Mesenchymal stem cell (in vitro differentiated cells and primary cell): ENCODE data around the gene MAP3K9.

ENCODE experiments used
- DNase-seq: peaks from one replicate; pipeline ENCODE4 v3.0.0-alpha.2; 2013
- H2AFZ ChIP-seq: one replicate; pipeline ENCODE4 v1.6.1; 2013; ENCODE audit warnings: low read depth, mild to moderate bottlenecking, control low read depth, inconsistent platforms, low read length, moderate library complexity
- H2AK5ac ChIP-seq: 2 replicates; pipeline ENCODE4 v1.6.1; 2013; ENCODE audit warnings: low read length, moderate library complexity, mild to moderate bottlenecking, inconsistent platforms; ENCODE audit not compliant: severe bottlenecking
- H2BK120ac ChIP-seq: one replicate; pipeline ENCODE4 v1.6.1; 2013; ENCODE audit warnings: low read depth, mild to moderate bottlenecking, inconsistent platforms, low read length, moderate library complexity
- H2BK12ac ChIP-seq, 2 experiments: one replicate each; pipeline ENCODE4 v1.6.1; 2013; ENCODE audit warnings: inconsistent platforms in 2 of 2, low read length in 2 of 2, mild to moderate bottlenecking in 2 of 2, moderate library complexity in 2 of 2, control low read depth in 1 of 2
- H2BK15ac ChIP-seq: one replicate; pipeline ENCODE4 v1.6.1; 2013; ENCODE audit warnings: mild to moderate bottlenecking, low read depth, inconsistent platforms; ENCODE audit not compliant: poor library complexity, severe bottlenecking
- H2BK5ac ChIP-seq: 2 replicates; pipeline ENCODE4 v1.6.1; 2013; ENCODE audit warnings: low read depth, mild to moderate bottlenecking, low read length, control low read depth, inconsistent platforms; ENCODE audit not compliant: poor library complexity, severe bottlenecking
- H3K14ac ChIP-seq, 2 experiments: one replicate each; pipeline ENCODE4 v1.6.1; 2013; ENCODE audit warnings: inconsistent platforms in 2 of 2, low read length in 2 of 2, control low read depth in 1 of 2, mild to moderate bottlenecking in 1 of 2, moderate library complexity in 1 of 2
- H3K18ac ChIP-seq, 2 experiments: one replicate each; pipeline ENCODE4 v1.6.1; 2013; ENCODE audit warnings: inconsistent platforms in 2 of 2, low read length in 2 of 2, control low read depth in 1 of 2, low read depth in 1 of 2, mild to moderate bottlenecking in 1 of 2
- H3K23ac ChIP-seq, 2 experiments: one replicate each; pipeline ENCODE4 v1.6.1; 2013; ENCODE audit warnings: inconsistent platforms in 2 of 2, low read length in 2 of 2, mild to moderate bottlenecking in 2 of 2, moderate library complexity in 2 of 2, control low read depth in 1 of 2
- H3K27ac ChIP-seq: 2 replicates; pipeline ENCODE4 v1.5.1; 2013; ENCODE audit warnings: mild to moderate bottlenecking, moderate library complexity, low read length, control low read depth, inconsistent platforms; ENCODE audit not compliant: poor library complexity, severe bottlenecking
- H3K27me3 ChIP-seq, 2 experiments: 2 replicates each; pipeline versions ENCODE4 v1.6.1 to v1.7.0; 2013; ENCODE audit warnings: low read length in 2 of 2, mild to moderate bottlenecking in 2 of 2, moderate library complexity in 2 of 2, control low read depth in 1 of 2, inconsistent platforms in 1 of 2; ENCODE audit not compliant: control insufficient read depth in 1 of 2, insufficient read depth in 1 of 2
- H3K36me3 ChIP-seq, 2 experiments: 2 replicates each; pipeline versions ENCODE4 v1.6.1 to v1.7.0; 2013; ENCODE audit warnings: low read length in 2 of 2, control low read depth in 1 of 2, inconsistent platforms in 1 of 2, low read depth in 1 of 2, mild to moderate bottlenecking in 1 of 2; ENCODE audit not compliant: insufficient read depth in 2 of 2, control insufficient read depth in 1 of 2
- H3K4ac ChIP-seq, 2 experiments: one replicate each; pipeline ENCODE4 v1.6.1; 2013; ENCODE audit warnings: inconsistent platforms in 2 of 2, low read length in 2 of 2, mild to moderate bottlenecking in 2 of 2, moderate library complexity in 2 of 2, control low read depth in 1 of 2, low read depth in 1 of 2
- H3K4me1 ChIP-seq: 2 replicates; pipeline ENCODE4 v1.6.1; 2013; ENCODE audit warnings: low read depth, low read length, control low read depth; ENCODE audit not compliant: control insufficient read depth, insufficient read depth
- H3K4me2 ChIP-seq: 2 replicates; pipeline ENCODE4 v1.6.1; 2013; ENCODE audit warnings: low read length, mild to moderate bottlenecking, inconsistent platforms; ENCODE audit not compliant: poor library complexity, severe bottlenecking
- H3K4me3 ChIP-seq, 2 experiments: 2 replicates each; pipeline versions ENCODE4 v1.5.1 to v1.7.0; 2013; ENCODE audit warnings: low read length in 2 of 2, mild to moderate bottlenecking in 2 of 2, control low read depth in 1 of 2, low read depth in 1 of 2; ENCODE audit not compliant: insufficient read depth in 1 of 2
- H3K79me1 ChIP-seq: replicated peaks from 2 replicates; pipeline ENCODE4 v1.6.1; 2013; ENCODE audit warnings: mild to moderate bottlenecking, control low read depth, low read length, inconsistent platforms; ENCODE audit not compliant: poor library complexity, severe bottlenecking
- H3K9ac ChIP-seq: 2 replicates; pipeline ENCODE4 v1.7.0; 2013; ENCODE audit warnings: mild to moderate bottlenecking, low read length, moderate library complexity
- H3K9me3 ChIP-seq: 2 replicates; pipeline ENCODE4 v1.7.0; 2013; ENCODE audit warnings: mild to moderate bottlenecking, low read length; ENCODE audit not compliant: control insufficient read depth
- H4K8ac ChIP-seq: one replicate; pipeline ENCODE4 v1.6.1; 2013; ENCODE audit warnings: inconsistent platforms, mild to moderate bottlenecking, low read length, moderate library complexity
- H4K91ac ChIP-seq: one replicate; pipeline ENCODE4 v1.6.1; 2013; ENCODE audit warnings: mild to moderate bottlenecking, low read length, inconsistent platforms
- WGBS: methylation state at CpG from one replicate; pipeline ENCODE4 v1.1.7; 2013; ENCODE audit warnings: mixed read lengths; 5-methylcytosine and 5-hydroxymethylcytosine counted together

The MAP3K9 gene

GRCh38 chr14:70753518-70753953, 55.8 kb downstream of the MAP3K9 start:
- Histone ChIP-seq H3K9ac (no peak overlapping the region), H3K27ac (peak overlapping the region; percentile 89), H3K9me3 (no peaks in the 10 kb centered on the region), H3K27me3 (peaks cover 0 to 4% of the 10 kb centered on the region in 2 experiments), H2BK15ac (no peak overlapping the region), H3K4me3 (no peak overlapping the region), H3K23ac (no peak overlapping the region), H3K4me2 (peak overlapping the region; percentile 12), H4K8ac (no peak overlapping the region), H2BK12ac (no peak overlapping the region), H2AK5ac (no peak overlapping the region), H4K91ac (no peak overlapping the region), H3K4me1 (peaks cover 15% of the 10 kb centered on the region), H3K18ac (no peak overlapping the region), H2BK120ac (no peak overlapping the region), H3K79me1 (peaks cover 17% of the 10 kb centered on the region), H3K36me3 (peaks cover 0 to under 1% of the 10 kb centered on the region in 2 experiments), H3K4ac (no peak overlapping the region), H2AFZ (no peak overlapping the region), H2BK5ac (peak overlapping the region; percentile 69), H3K14ac (no peak overlapping the region)
- WGBS, result 80% methylated on average over 3 of the region's 4 CpGs
- no peak for DNase-seq

GRCh38 chr14:70748422-70748821, 60.9 kb downstream of the MAP3K9 start:
- H3K9ac ChIP-seq, result no peak overlapping the region
- no peak overlapping the region for H2BK120ac ChIP-seq
- H3K4me3 ChIP-seq, result no peak overlapping the region
- H3K4ac ChIP-seq, result no peak overlapping the region
- no peak overlapping the region for H2AK5ac ChIP-seq
- no peak overlapping the region for H2AFZ ChIP-seq
- no peak overlapping the region for H3K18ac ChIP-seq
- no peak overlapping the region for H3K27ac ChIP-seq
- H4K91ac ChIP-seq, result no peak overlapping the region
- no peak overlapping the region for H3K14ac ChIP-seq
- no peak for DNase-seq
- H2BK12ac ChIP-seq, result no peak overlapping the region
- no peak overlapping the region for H3K23ac ChIP-seq
- H4K8ac ChIP-seq, result no peak overlapping the region
- no peaks in the 10 kb centered on the region for H3K27me3 ChIP-seq
- 73% methylated on average over 3 of the region's 3 CpGs for WGBS
- no peak overlapping the region for H2BK5ac ChIP-seq
- no peak overlapping the region for H2BK15ac ChIP-seq
- peaks cover 0 to 2% of the 10 kb centered on the region in 2 experiments for H3K36me3 ChIP-seq
- H3K4me1 ChIP-seq, result peaks cover 4% of the 10 kb centered on the region
- H3K4me2 ChIP-seq, result no peak overlapping the region
- H3K9me3 ChIP-seq, result no peaks in the 10 kb centered on the region
- peaks cover 17% of the 10 kb centered on the region for H3K79me1 ChIP-seq

- DNase-seq, result no peak
- H3K23ac ChIP-seq, result no peak overlapping the region
- H3K4me2 ChIP-seq, result no peak overlapping the region
- H3K27ac ChIP-seq, result no peak overlapping the region
- peaks cover 0 to 17% of the 10 kb centered on the region in 2 experiments for H3K36me3 ChIP-seq
- H3K4me3 ChIP-seq, result no peak overlapping the region
- no peak overlapping the region for H3K9ac ChIP-seq
- H3K14ac ChIP-seq, result no peak overlapping the region
- peaks cover 5% of the 10 kb centered on the region for H3K79me1 ChIP-seq
- H2AK5ac ChIP-seq, result no peak overlapping the region
- WGBS, result 92% methylated on average over 1 of the region's 2 CpGs
- H2AFZ ChIP-seq, result no peak overlapping the region
- peaks cover 0 to 4% of the 10 kb centered on the region in 2 experiments for H3K27me3 ChIP-seq
- H4K91ac ChIP-seq, result no peak overlapping the region
- H3K9me3 ChIP-seq, result no peaks in the 10 kb centered on the region
- no peak overlapping the region for H3K4ac ChIP-seq
- no peak overlapping the region for H4K8ac ChIP-seq
- no peak overlapping the region for H2BK12ac ChIP-seq
- H2BK15ac ChIP-seq, result no peak overlapping the region
- H3K4me1 ChIP-seq, result peaks cover 2% of the 10 kb centered on the region
- no peak overlapping the region for H2BK120ac ChIP-seq
- H2BK5ac ChIP-seq, result no peak overlapping the region
- no peak overlapping the region for H3K18ac ChIP-seq
Measured at GRCh38 chr14:70744641-70745040, 64.7 kb downstream of the MAP3K9 start.

GRCh38 chr14:70742316-70742715, 67.0 kb downstream of the MAP3K9 start:
- Histone ChIP-seq H4K8ac (no peak overlapping the region), H2BK15ac (no peak overlapping the region), H3K14ac (no peak overlapping the region), H3K36me3 (peaks cover 0 to 27% of the 10 kb centered on the region in 2 experiments), H3K79me1 (peaks cover 4% of the 10 kb centered on the region), H3K9ac (no peak overlapping the region), H3K27ac (no peak overlapping the region), H3K9me3 (no peaks in the 10 kb centered on the region), H4K91ac (no peak overlapping the region), H3K18ac (no peak overlapping the region), H3K27me3 (peaks cover 0 to 4% of the 10 kb centered on the region in 2 experiments), H2BK12ac (no peak overlapping the region), H3K4me2 (no peak overlapping the region), H3K4ac (no peak overlapping the region), H3K4me3 (no peak overlapping the region), H2BK5ac (no peak overlapping the region), H2AFZ (no peak overlapping the region), H3K4me1 (peaks cover 2% of the 10 kb centered on the region), H2AK5ac (no peak overlapping the region), H3K23ac (no peak overlapping the region), H2BK120ac (no peak overlapping the region)
- DNase-seq, result no peak
- WGBS, result 94% methylated on average over 14 of the region's 14 CpGs
